ENCODE measurements around the gene HSPA5. TPM values are rescaled to one million over a fixed set of nuclear protein-coding genes. Genes with fewer than 3 reads are reported as not detected.
A peak's percentile ranks its signal among the peaks of the same experiment; 100 is the strongest.
"Not testable (repeated sequence)": the region's sequence is repeated elsewhere in the genome, so short reads cannot be mapped to it uniquely, and the experiment has no call there.

The HSPA5 gene
- total RNA-seq, 1 donor from 2014 or later, result 282 TPM

DNA sequence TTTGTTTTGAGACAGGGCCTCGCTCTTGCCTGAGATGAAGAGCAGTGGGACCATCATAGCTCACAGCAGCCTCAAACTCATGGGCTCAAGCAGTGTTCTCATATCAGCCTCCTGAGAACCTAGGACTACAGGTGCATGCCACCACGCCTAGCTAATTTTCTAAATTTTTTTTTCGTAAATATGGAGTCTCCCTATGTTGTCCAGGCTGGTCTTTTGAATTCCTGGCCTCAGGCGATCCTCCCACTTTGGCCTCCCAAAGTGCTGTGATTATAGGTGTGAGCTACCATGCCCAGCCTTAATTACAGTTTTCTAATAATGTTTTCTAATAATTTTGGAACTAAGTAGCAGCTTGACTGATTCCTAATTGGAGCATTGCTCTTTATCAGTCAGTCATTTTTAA, 35.6 kb upstream of the HSPA5 start:
- H3K36me3 Mint-ChIP-seq (ENCODE audit: unreplicated experiment), result peaks cover 6% of the 10 kb centered on the region

DNA sequence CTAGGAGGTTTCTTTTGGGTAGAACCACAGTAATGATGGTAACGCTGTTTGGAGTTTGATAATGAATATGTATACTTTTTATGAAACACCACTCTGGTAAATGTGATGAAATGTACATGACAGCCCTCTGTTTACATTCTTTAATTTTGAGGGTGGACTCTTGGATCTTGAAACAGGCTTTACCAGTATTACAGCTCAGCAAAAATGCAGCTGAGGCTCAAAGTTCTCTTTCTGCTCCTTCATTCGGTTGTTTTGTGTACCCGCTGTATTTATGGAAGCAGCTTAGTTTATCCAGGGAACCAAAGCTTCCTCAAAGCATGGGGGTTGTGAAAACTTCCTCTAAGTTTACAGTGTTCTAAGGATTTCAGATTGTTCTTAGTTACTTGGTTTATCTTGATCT, 31.6 kb upstream of the HSPA5 start:
- no peak overlapping the region for H3K4me3 Mint-ChIP-seq (ENCODE audit: unreplicated experiment)
- no peaks in the 10 kb centered on the region for H3K9me3 Mint-ChIP-seq (ENCODE audit: unreplicated experiment)
- DNase-seq (ENCODE audit: extremely low spot score, unreplicated experiment), result no peak
- H3K36me3 Mint-ChIP-seq (ENCODE audit: unreplicated experiment), result peaks cover 9% of the 10 kb centered on the region
- TF ChIP-seq, protein P1, sequence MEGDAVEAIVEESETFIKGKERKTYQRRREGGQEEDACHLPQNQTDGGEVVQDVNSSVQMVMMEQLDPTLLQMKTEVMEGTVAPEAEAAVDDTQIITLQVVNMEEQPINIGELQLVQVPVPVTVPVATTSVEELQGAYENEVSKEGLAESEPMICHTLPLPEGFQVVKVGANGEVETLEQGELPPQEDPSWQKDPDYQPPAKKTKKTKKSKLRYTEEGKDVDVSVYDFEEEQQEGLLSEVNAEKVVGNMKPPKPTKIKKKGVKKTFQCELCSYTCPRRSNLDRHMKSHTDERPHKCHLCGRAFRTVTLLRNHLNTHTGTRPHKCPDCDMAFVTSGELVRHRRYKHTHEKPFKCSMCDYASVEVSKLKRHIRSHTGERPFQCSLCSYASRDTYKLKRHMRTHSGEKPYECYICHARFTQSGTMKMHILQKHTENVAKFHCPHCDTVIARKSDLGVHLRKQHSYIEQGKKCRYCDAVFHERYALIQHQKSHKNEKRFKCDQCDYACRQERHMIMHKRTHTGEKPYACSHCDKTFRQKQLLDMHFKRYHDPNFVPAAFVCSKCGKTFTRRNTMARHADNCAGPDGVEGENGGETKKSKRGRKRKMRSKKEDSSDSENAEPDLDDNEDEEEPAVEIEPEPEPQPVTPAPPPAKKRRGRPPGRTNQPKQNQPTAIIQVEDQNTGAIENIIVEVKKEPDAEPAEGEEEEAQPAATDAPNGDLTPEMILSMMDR (IDR thresholded peaks at IDR 0.05), result no peak
- H3K27ac Mint-ChIP-seq (ENCODE audit: unreplicated experiment), result peak overlapping the region; percentile 40
- peaks cover 48% of the 10 kb centered on the region for H3K4me1 Mint-ChIP-seq (ENCODE audit: unreplicated experiment)
- no peaks in the 10 kb centered on the region for H3K27me3 Mint-ChIP-seq (ENCODE audit: unreplicated experiment)

More for the DNA sequence above, 35.6 kb upstream of the HSPA5 start:
- TF ChIP-seq, protein P1 (IDR thresholded peaks at IDR 0.05), result no peak
- H3K27me3 Mint-ChIP-seq (ENCODE audit: unreplicated experiment), result no peaks in the 10 kb centered on the region
- peaks cover 34% of the 10 kb centered on the region for H3K4me1 Mint-ChIP-seq (ENCODE audit: unreplicated experiment)
- no peak for DNase-seq (ENCODE audit: extremely low spot score, unreplicated experiment)
- no peak overlapping the region for H3K4me3 Mint-ChIP-seq (ENCODE audit: unreplicated experiment)
- no peak overlapping the region for H3K27ac Mint-ChIP-seq (ENCODE audit: unreplicated experiment)
- no peaks in the 10 kb centered on the region for H3K9me3 Mint-ChIP-seq (ENCODE audit: unreplicated experiment)

DNA sequence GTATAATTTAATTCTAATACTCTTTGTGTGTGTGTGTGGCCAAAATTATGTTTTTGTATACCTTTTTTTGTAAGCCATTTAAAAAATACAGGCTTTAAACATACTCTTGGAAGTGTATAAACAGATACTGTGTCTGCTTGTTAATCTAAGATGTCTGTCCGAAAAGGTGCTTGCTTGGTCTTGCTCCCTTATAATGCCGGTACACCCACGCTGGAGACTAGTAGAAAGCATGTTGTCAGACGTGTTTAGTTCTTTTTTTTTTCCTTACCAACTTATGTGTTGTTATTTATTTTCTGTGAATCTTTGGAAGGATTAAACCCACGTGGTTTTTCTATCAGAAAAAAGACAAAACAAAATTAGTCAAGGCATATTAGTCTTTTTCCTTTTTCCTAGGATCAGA, 29.9 kb upstream of the HSPA5 start:
- H3K27me3 Mint-ChIP-seq (ENCODE audit: unreplicated experiment), result no peaks in the 10 kb centered on the region
- H3K4me3 Mint-ChIP-seq (ENCODE audit: unreplicated experiment), result no peak overlapping the region
- peaks cover 35% of the 10 kb centered on the region for H3K4me1 Mint-ChIP-seq (ENCODE audit: unreplicated experiment)
- peaks cover 9% of the 10 kb centered on the region for H3K36me3 Mint-ChIP-seq (ENCODE audit: unreplicated experiment)
- H3K27ac Mint-ChIP-seq (ENCODE audit: unreplicated experiment), result no peak overlapping the region
- TF ChIP-seq, protein P1 (IDR thresholded peaks at IDR 0.05), result no peak
- DNase-seq (ENCODE audit: extremely low spot score, unreplicated experiment), result no peak
- H3K9me3 Mint-ChIP-seq (ENCODE audit: unreplicated experiment), result no peaks in the 10 kb centered on the region

DNA sequence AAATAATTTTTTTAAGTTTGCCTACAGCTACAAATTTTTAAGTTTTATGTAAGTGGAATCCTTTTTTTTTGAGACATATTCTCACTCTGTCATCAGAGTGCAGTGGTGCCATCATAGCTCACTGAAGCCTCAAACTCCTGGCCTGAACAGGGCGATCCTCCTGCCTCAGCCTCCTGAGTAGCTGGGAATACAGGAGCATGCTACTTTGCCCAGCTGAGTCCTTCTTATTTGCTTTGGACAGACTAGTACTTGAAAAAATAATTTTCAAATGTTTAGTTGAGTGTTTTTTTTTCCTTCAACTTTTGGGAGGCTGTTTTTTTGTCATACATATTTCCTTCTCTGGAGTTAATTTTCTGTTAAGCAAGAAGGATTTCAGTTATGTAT, 27.9 kb upstream of the HSPA5 start:
- peaks cover 37% of the 10 kb centered on the region for H3K4me1 Mint-ChIP-seq (ENCODE audit: unreplicated experiment)
- TF ChIP-seq, protein P1 (IDR thresholded peaks at IDR 0.05), result no peak
- peak overlapping the region; percentile 91 for H3K27ac Mint-ChIP-seq (ENCODE audit: unreplicated experiment)
- no peak for DNase-seq (ENCODE audit: extremely low spot score, unreplicated experiment)
- H3K27me3 Mint-ChIP-seq (ENCODE audit: unreplicated experiment), result no peaks in the 10 kb centered on the region
- no peak overlapping the region for H3K4me3 Mint-ChIP-seq (ENCODE audit: unreplicated experiment)
- no peaks in the 10 kb centered on the region for H3K9me3 Mint-ChIP-seq (ENCODE audit: unreplicated experiment)
- H3K36me3 Mint-ChIP-seq (ENCODE audit: unreplicated experiment), result peaks cover 16% of the 10 kb centered on the region

DNA sequence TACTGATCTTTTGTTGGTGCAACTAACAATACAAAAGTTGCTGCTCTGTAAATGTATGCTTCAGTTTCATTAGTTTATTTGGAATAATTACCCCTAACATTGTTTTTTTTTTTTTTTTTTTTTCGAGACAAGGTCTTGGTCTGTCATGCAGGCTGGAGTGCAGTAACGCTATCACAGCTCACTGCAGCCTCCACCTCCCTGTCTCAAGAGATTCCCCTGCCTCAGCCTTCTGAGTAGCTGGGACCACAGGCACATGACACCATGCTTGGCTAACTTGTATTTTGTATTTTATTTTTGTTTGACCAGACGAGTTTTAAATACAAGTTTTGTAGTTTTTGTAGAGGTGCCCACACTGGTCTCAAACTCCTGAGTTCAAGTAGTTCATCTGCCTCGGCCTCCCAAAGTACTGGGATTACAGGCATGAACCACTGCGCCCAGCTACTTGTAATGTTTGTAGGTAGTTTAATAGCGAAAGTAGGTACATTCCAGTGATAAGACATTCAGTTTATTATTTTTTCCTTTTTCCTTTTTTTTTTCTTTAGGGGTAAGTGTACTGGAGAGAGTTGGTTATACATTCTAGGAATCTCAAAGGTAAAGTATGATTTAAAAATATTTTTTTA, 27.4 kb upstream of the HSPA5 start:
- no peaks in the 10 kb centered on the region for H3K9me3 Mint-ChIP-seq (ENCODE audit: unreplicated experiment)
- no peaks in the 10 kb centered on the region for H3K27me3 Mint-ChIP-seq (ENCODE audit: unreplicated experiment)
- H3K36me3 Mint-ChIP-seq (ENCODE audit: unreplicated experiment), result peaks cover 20% of the 10 kb centered on the region
- H3K4me1 Mint-ChIP-seq (ENCODE audit: unreplicated experiment), result peaks cover 41% of the 10 kb centered on the region
- H3K4me3 Mint-ChIP-seq (ENCODE audit: unreplicated experiment), result no peak overlapping the region
- TF ChIP-seq, protein P1 (IDR thresholded peaks at IDR 0.05), result no peak
- no peak for DNase-seq (ENCODE audit: extremely low spot score, unreplicated experiment)
- H3K27ac Mint-ChIP-seq (ENCODE audit: unreplicated experiment), result peak overlapping the region; percentile 91

DNA sequence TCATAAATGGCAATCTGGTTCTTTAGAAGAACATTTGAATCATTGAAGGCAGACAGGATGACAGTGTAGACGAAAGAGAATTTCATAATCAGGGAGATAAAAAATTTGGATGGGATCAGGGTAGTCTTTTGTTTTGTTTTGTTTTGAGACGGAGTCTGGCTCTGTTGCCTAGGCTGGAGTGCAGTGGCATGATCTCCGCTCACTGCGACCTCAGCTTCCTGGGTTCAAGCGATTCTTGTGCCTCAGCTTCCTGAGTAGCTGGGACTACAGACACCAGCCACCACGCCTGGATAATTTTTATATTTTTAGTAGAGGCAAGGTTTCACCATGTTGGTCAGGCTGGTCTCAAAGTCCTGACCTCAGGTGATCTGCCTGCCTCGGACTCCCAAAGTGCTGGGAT, 22.9 kb upstream of the HSPA5 start:
- H3K4me1 Mint-ChIP-seq (ENCODE audit: unreplicated experiment), result peaks cover 49% of the 10 kb centered on the region
- not testable (repeated sequence) for H3K9me3 Mint-ChIP-seq (ENCODE audit: unreplicated experiment); H3K4me3 Mint-ChIP-seq (ENCODE audit: unreplicated experiment); H3K27me3 Mint-ChIP-seq (ENCODE audit: unreplicated experiment); DNase-seq (ENCODE audit: extremely low spot score, unreplicated experiment)
- peaks cover 14% of the 10 kb centered on the region for H3K36me3 Mint-ChIP-seq (ENCODE audit: unreplicated experiment)
- peak overlapping the region; percentile 11 for H3K27ac Mint-ChIP-seq (ENCODE audit: unreplicated experiment)
